Measurements from ENCODE around the gene TET1.
A peak's percentile ranks its signal among the peaks of the same experiment; 100 is the strongest.
"Not testable (repeated sequence)": the region's sequence is repeated elsewhere in the genome, so short reads cannot be mapped to it uniquely, and the experiment has no call there.

The TET1 gene

DNA sequence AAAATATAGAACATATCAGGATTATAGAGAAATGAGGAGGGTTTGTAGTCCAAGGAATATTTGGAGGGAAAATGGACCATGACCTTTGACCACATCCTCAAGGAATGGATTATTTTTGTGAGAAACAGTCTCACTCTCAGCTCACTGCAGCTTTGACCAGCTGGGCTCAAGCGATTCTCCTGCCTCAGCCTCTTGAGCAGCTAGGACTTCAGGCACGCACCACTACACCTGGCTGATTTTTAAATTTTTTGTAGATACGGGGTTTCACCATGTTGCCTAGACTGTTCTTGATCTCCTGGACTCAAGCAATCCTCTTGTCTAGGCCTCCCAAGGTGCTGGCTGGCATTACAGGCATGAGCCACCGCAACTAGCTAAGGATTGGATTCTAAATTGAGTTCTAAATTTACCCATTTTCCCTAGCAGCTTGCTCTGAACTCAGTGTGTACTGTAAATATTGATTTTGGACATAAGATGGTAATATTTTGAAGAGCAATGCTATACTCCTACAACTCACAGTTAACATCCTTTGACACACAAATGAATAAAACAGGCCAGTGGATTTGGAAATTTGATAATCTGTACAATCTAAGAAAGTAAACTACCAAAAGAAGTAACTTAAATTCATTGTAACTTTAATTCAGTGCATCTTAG, 73.8 kb downstream of the TET1 start (continued):
- TF ChIP-seq, protein P1, sequence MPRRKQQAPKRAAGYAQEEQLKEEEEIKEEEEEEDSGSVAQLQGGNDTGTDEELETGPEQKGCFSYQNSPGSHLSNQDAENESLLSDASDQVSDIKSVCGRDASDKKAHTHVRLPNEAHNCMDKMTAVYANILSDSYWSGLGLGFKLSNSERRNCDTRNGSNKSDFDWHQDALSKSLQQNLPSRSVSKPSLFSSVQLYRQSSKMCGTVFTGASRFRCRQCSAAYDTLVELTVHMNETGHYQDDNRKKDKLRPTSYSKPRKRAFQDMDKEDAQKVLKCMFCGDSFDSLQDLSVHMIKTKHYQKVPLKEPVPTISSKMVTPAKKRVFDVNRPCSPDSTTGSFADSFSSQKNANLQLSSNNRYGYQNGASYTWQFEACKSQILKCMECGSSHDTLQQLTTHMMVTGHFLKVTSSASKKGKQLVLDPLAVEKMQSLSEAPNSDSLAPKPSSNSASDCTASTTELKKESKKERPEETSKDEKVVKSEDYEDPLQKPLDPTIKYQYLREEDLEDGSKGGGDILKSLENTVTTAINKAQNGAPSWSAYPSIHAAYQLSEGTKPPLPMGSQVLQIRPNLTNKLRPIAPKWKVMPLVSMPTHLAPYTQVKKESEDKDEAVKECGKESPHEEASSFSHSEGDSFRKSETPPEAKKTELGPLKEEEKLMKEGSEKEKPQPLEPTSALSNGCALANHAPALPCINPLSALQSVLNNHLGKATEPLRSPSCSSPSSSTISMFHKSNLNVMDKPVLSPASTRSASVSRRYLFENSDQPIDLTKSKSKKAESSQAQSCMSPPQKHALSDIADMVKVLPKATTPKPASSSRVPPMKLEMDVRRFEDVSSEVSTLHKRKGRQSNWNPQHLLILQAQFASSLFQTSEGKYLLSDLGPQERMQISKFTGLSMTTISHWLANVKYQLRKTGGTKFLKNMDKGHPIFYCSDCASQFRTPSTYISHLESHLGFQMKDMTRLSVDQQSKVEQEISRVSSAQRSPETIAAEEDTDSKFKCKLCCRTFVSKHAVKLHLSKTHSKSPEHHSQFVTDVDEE (CRISPR knock-in tag; IDR thresholded peaks at IDR 0.05): no peak
- TF ChIP-seq RARB (CRISPR knock-in tag; IDR thresholded peaks at IDR 0.05): no peak

DNA sequence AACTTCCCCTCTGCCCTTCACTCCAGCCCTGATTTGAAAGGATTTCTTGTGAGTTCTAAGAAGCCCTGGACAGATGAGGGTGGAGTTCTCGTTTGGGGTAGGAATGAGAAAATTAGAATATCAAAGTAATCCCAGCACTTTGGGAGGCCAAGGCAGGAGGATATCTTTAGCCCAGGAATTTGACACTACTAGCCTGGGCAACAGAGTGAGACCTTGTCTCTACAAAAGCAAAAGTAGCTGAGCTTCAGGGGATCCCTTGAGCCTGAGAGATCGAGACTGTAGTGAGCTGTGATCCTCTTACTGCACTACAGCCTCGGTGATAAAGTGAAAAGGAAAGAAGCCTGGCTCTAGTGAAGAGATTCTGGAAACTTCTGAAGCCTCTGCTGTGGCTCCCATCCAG, 76.2 kb downstream of the TET1 start:
- no peak for ATAC-seq
- no peak for TF ChIP-seq TOX (CRISPR knock-in tag; IDR thresholded peaks at IDR 0.05; ENCODE audit: borderline replicate concordance)
- TF ChIP-seq SNAI2 (CRISPR knock-in tag; IDR thresholded peaks at IDR 0.05): no peak
- TF ChIP-seq, protein P2, sequence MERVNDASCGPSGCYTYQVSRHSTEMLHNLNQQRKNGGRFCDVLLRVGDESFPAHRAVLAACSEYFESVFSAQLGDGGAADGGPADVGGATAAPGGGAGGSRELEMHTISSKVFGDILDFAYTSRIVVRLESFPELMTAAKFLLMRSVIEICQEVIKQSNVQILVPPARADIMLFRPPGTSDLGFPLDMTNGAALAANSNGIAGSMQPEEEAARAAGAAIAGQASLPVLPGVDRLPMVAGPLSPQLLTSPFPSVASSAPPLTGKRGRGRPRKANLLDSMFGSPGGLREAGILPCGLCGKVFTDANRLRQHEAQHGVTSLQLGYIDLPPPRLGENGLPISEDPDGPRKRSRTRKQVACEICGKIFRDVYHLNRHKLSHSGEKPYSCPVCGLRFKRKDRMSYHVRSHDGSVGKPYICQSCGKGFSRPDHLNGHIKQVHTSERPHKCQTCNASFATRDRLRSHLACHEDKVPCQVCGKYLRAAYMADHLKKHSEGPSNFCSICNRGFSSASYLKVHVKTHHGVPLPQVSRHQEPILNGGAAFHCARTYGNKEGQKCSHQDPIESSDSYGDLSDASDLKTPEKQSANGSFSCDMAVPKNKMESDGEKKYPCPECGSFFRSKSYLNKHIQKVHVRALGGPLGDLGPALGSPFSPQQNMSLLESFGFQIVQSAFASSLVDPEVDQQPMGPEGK (CRISPR knock-in tag; IDR thresholded peaks at IDR 0.05; ENCODE audit: borderline replicate concordance): no peak
- no peak for TF ChIP-seq TCF4 (CRISPR knock-in tag; IDR thresholded peaks at IDR 0.05; ENCODE audit: borderline replicate concordance)
- TF ChIP-seq, protein P3, sequence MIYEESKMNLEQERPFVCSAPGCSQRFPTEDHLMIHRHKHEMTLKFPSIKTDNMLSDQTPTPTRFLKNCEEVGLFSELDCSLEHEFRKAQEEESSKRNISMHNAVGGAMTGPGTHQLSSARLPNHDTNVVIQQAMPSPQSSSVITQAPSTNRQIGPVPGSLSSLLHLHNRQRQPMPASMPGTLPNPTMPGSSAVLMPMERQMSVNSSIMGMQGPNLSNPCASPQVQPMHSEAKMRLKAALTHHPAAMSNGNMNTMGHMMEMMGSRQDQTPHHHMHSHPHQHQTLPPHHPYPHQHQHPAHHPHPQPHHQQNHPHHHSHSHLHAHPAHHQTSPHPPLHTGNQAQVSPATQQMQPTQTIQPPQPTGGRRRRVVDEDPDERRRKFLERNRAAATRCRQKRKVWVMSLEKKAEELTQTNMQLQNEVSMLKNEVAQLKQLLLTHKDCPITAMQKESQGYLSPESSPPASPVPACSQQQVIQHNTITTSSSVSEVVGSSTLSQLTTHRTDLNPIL (CRISPR knock-in tag; IDR thresholded peaks at IDR 0.05; ENCODE audit: low read depth): no peak
- no peak for TF ChIP-seq ZNF565 (CRISPR knock-in tag; conservative IDR thresholded peaks at IDR 0.05; ENCODE audit: low read depth)
- no peak for TF ChIP-seq ZFP30 (CRISPR knock-in tag; IDR thresholded peaks at IDR 0.05)
- TF ChIP-seq ZFP3 (CRISPR knock-in tag; IDR thresholded peaks at IDR 0.05): no peak
- TF ChIP-seq ARNTL (CRISPR knock-in tag; IDR thresholded peaks at IDR 0.05; ENCODE audit: borderline replicate concordance, low read depth): no peak
- no peak for TF ChIP-seq PPARA (CRISPR knock-in tag; IDR thresholded peaks at IDR 0.05; ENCODE audit: borderline replicate concordance)
- TF ChIP-seq, protein P4, sequence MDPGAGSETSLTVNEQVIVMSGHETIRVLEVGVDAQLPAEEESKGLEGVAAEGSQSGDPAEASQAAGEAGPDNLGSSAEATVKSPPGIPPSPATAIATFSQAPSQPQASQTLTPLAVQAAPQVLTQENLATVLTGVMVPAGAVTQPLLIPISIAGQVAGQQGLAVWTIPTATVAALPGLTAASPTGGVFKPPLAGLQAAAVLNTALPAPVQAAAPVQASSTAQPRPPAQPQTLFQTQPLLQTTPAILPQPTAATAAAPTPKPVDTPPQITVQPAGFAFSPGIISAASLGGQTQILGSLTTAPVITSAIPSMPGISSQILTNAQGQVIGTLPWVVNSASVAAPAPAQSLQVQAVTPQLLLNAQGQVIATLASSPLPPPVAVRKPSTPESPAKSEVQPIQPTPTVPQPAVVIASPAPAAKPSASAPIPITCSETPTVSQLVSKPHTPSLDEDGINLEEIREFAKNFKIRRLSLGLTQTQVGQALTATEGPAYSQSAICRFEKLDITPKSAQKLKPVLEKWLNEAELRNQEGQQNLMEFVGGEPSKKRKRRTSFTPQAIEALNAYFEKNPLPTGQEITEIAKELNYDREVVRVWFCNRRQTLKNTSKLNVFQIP (CRISPR knock-in tag; IDR thresholded peaks at IDR 0.05; ENCODE audit: borderline replicate concordance, low read depth): no peak
- TF ChIP-seq ZNF8 (CRISPR knock-in tag; IDR thresholded peaks at IDR 0.05): no peak
- TF ChIP-seq GLIS3 (CRISPR knock-in tag; IDR thresholded peaks at IDR 0.05): no peak
- TF ChIP-seq, protein P1 (CRISPR knock-in tag; IDR thresholded peaks at IDR 0.05): no peak

DNA sequence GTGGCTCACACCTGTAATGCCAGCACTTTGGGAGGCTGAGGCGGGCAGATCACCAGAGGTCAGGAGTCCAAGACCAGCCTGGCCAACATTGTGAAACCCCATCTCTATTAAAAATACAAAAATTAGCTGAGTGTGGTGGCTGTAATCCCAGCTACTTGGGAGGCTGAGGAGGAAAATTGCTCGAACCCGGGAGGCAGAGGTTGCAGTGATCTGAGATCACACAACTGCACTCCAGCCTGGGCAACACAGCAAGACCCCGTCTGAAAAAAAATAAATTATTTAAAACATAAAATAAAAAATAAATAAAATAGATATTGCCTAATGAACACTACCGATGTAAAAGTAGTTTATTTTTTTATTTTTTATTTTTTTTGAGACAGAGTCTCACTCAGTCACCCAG, 83.4 kb downstream of the TET1 start:
- not testable (repeated sequence) for ATAC-seq

DNA sequence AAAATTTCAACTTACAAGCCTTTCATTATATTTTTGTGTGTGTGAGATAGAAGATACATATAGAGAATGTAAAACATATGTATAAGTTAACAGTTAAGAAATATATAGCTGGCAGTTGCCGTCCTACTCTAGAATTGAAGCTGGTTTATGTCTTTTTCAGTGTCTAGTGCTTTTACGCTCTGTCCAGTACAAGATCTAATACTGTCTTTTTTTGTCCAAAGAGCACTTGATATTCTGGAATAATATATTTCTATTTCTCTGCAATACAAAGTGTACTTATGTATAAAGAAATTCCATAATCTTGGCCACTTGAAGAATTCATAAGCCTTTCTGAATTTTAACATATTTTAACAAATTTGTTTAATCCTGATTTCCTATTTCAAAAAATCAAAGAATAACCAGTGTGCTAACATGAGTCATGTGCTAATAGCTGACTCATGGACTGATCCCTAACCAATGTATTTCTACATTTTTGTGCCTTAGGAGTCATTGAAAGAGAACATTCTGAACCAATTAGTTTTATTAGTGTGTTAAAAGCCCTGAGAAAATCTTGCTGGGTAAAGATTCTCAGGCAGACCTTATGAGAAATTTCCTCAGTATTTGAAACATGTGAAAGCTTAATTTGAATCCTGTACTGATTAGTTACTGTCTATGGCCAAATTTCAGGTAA, 87.7 kb downstream of the TET1 start:
- TF ChIP-seq ISL1 (CRISPR knock-in tag; IDR thresholded peaks at IDR 0.05) (peak; percentile 53), ZC3H10 (CRISPR knock-in tag; IDR thresholded peaks at IDR 0.05) (peak; percentile 49; the same call in 1 of the 2 replicates), ZNF70 (CRISPR knock-in tag; IDR thresholded peaks at IDR 0.05) (no peak)
- peak; percentile 90 for ATAC-seq
